ENCODE measurements around the gene ABRAXAS1. TPM values are rescaled to one million over a fixed set of nuclear protein-coding genes. Genes with fewer than 3 reads are reported as not detected.

Gene ABRAXAS1
- total RNA-seq, 1 donor from 2014 or later, result 64.2 TPM

GRCh38 chr4:83473423-83473822 is 11.5 kb downstream of the ABRAXAS1 start:
- no peaks in the 10 kb centered on the region for H3K27me3 ChIP-seq
- H3K36me3 ChIP-seq, result no peaks in the 10 kb centered on the region
- peak overlapping the region; percentile 34 for H3K9ac ChIP-seq
- H3K4me3 ChIP-seq, result no peak overlapping the region
- Mint-ChIP-seq H3K27ac (no peak overlapping the region), H3K27me3 (ENCODE audit: insufficient read depth, low read depth) (peaks cover 2% of the 10 kb centered on the region), H3K9me3 (no peaks in the 10 kb centered on the region), H3K4me1 (no peaks in the 10 kb centered on the region), H3K36me3 (no peaks in the 10 kb centered on the region), H3K4me3 (no peak overlapping the region)
- DNase-seq (ENCODE audit: low spot score), result no peak
- no peak overlapping the region for H3K4me2 ChIP-seq
- H3K27ac ChIP-seq, result no peak overlapping the region
- no peak overlapping the region for H2AFZ ChIP-seq (replicated peaks)
- no peaks in the 10 kb centered on the region for H3K9me3 ChIP-seq (ENCODE audit: low read depth)
- TF ChIP-seq CTCF (IDR thresholded peaks at IDR 0.05) (no peak), EZH2phosphoT487 (IDR thresholded peaks at IDR 0.05) (no peak), EZH2 (IDR thresholded peaks at IDR 0.05) (no peak)
- no peaks in the 10 kb centered on the region for H4K20me1 ChIP-seq (ENCODE audit: low read depth)
- H3K4me1 ChIP-seq, result no peaks in the 10 kb centered on the region
- H3K79me2 ChIP-seq (ENCODE audit: low read depth), result no peaks in the 10 kb centered on the region
- H3F3A ChIP-seq (ENCODE audit: low read depth), result no peaks in the 10 kb centered on the region

DNA sequence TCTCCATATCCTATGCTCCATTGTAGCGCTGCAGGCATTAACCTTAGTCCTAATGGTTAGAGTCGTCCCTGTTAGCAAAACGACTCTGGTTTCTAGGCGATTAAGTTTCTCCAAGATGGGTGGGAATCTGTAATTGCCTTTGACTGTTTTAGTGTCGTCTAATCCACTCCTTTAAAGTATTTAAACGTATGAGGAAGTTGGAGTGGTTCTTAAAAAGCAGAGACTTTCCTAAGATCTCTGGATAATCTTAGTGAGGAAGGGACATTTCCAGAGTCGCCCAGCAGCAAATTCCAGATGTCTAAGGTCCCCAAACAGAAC is 28.8 kb downstream of the ABRAXAS1 start:
- TF ChIP-seq EZH2 (IDR thresholded peaks at IDR 0.05), result no peak
- TF ChIP-seq EZH2phosphoT487 (IDR thresholded peaks at IDR 0.05), result no peak
- TF ChIP-seq CTCF (IDR thresholded peaks at IDR 0.05), result no peak
- Mint-ChIP-seq H3K36me3 (peaks cover 6% of the 10 kb centered on the region), H3K9me3 (no peaks in the 10 kb centered on the region), H3K4me1 (peaks cover 17% of the 10 kb centered on the region), H3K27me3 (ENCODE audit: insufficient read depth, low read depth) (peaks cover 6% of the 10 kb centered on the region), H3K27ac (peak overlapping the region; percentile 98), H3K4me3 (peak overlapping the region; percentile 99)
- Histone ChIP-seq H3K27ac (peak overlapping the region; percentile 8), H3K9me3 (ENCODE audit: low read depth) (no peaks in the 10 kb centered on the region), H2AFZ (replicated peaks) (peak overlapping the region; percentile 92), H3K9ac (peak overlapping the region; percentile 92), H3F3A (ENCODE audit: low read depth) (no peaks in the 10 kb centered on the region), H3K36me3 (peaks cover 11% of the 10 kb centered on the region), H3K4me2 (peak overlapping the region; percentile 90), H3K4me3 (peak overlapping the region; percentile 75), H3K79me2 (ENCODE audit: low read depth) (peaks cover 49% of the 10 kb centered on the region), H3K4me1 (peaks cover 5% of the 10 kb centered on the region), H4K20me1 (ENCODE audit: low read depth) (no peaks in the 10 kb centered on the region), H3K27me3 (no peaks in the 10 kb centered on the region)
- no peak for DNase-seq (ENCODE audit: low spot score)

DNA sequence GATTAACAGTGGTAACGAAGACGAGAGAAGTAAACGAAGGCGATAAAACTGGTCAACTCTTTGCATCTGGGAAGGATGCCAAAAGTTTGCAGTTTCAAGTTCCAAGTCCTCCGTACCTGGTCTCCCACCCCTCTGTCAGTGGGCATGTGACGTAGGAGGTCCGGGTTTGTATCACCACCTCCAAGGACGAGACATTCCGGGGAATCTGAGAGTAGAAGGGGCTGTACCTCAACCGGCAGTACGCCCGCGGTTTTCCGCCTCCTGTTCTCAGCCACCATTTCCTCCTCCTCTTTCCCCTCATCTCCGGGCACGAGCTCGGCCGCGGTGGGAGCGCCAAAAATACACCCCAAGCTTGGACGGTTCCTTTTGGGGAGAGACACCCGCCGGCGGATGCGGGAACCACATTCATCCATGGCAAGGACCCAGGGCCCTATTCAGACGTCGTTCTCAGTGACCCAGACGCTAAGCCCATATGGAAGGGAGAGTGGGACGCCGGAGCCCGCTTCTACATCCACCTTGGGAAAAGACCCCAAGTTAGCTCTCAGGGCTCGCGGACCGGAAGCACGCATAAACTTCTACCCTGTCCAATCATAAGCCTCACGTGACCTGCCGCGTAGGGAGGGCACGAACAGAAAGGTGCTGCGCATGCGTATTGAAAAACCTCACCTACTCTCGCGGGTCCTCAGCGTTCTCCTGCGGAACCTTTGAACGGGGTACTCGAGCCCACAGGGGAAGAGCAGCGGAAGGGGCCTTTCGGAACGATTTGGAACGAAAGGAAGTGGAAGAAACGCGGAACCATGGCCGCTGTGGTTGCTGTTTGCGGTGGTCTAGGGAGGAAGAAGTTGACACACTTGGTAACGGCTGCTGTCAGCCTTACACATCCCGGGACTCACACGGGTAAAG is 29.4 kb downstream of the ABRAXAS1 start, which contains the start of the genes HELQ and MRPS18C:
Gene HELQ, minus strand, starts transcription at position 543 of the 903 bp plus-strand sequence. Its CDS starts 130 bp downstream, at position 413.
Gene MRPS18C, plus strand, starts transcription at position 778 of the 903 bp plus-strand sequence. Its CDS starts 20 bp downstream, at position 798.
- Histone ChIP-seq H3K36me3 (peaks cover 11% of the 10 kb centered on the region), H4K20me1 (ENCODE audit: low read depth) (no peaks in the 10 kb centered on the region), H3K4me3 (peak within 1 kb of the TSS; percentile 75), H2AFZ (replicated peaks) (peak within 1 kb of the TSS; percentile 92), H3K79me2 (ENCODE audit: low read depth) (peaks cover 49% of the 10 kb centered on the region), H3K9ac (peak within 1 kb of the TSS; percentile 92), H3F3A (ENCODE audit: low read depth) (no peaks in the 10 kb centered on the region), H3K4me2 (peak within 1 kb of the TSS; percentile 90), H3K27me3 (no peaks in the 10 kb centered on the region), H3K4me1 (peaks cover 5% of the 10 kb centered on the region), H3K9me3 (ENCODE audit: low read depth) (no peaks in the 10 kb centered on the region), H3K27ac (peak within 1 kb of the TSS; percentile 82)
- DNase-seq (ENCODE audit: low spot score), result peak; percentile 99
- Mint-ChIP-seq H3K9me3 (no peaks in the 10 kb centered on the region), H3K27ac (peak within 1 kb of the TSS; percentile 98), H3K4me1 (peaks cover 17% of the 10 kb centered on the region), H3K36me3 (peaks cover 6% of the 10 kb centered on the region), H3K27me3 (ENCODE audit: insufficient read depth, low read depth) (peaks cover 6% of the 10 kb centered on the region), H3K4me3 (peak within 1 kb of the TSS; percentile 99)
- TF ChIP-seq EZH2phosphoT487 (IDR thresholded peaks at IDR 0.05) (peak; percentile 4), CTCF (IDR thresholded peaks at IDR 0.05) (peak; percentile 34), EZH2 (IDR thresholded peaks at IDR 0.05) (peak; percentile 49)

Data from neural progenitor cell (in vitro differentiated cells).